Right lobe of liver (tissue), 6 donors: ENCODE data around the gene DAP. TPM values are rescaled to one million over a fixed set of nuclear protein-coding genes. Genes with fewer than 3 reads are reported as not detected.

Experiments
- ATAC-seq, 4 donors: fragments of 200-7000 bp; cut with Tn5 transposase; one replicate each; pipeline ENCODE4 v1.9.1; 2020; ENCODE audit warnings: mild to moderate bottlenecking in 4 of 4, moderate library complexity in 4 of 4
- DNase-seq, 3 donors: peaks; one replicate each; pipeline ENCODE4 v3.0.0-alpha.2; 2020
- H3K27ac ChIP-seq, 3 donors: fragments of 200-600 bp; one replicate each; pipeline ENCODE4 v1.8.0; 2022
- H3K27me3 ChIP-seq, 2 donors: fragments of 200-600 bp; one replicate each; pipeline ENCODE4 v1.8.0; 2022
- H3K36me3 ChIP-seq, 4 donors: fragments of 200-600 bp; sonication (generic) in 1 of 4; one replicate each; pipeline versions ENCODE4 v1.5.1 to v1.8.0; 2017 to 2022; ENCODE audit warnings: control low read depth in 1 of 4
- H3K4me1 ChIP-seq, 4 donors: fragments of 200-600 bp; sonication (generic) in 1 of 4; one replicate each; pipeline versions ENCODE4 v1.5.1 to v1.8.0; 2017 to 2022; ENCODE audit warnings: control low read depth in 1 of 4
- H3K4me3 ChIP-seq, 3 donors: fragments of 200-600 bp; one replicate each; pipeline ENCODE4 v1.8.0; 2022
- H3K9me3 ChIP-seq, 4 donors: fragments of 200-600 bp; sonication (generic) in 1 of 4; one replicate each; pipeline versions ENCODE4 v1.5.1 to v1.8.0; 2017 to 2022; ENCODE audit warnings: control low read depth in 1 of 4
- CTCF ChIP-seq, 4 donors: fragments of 200-600 bp in 3 of 4; fragments of 450-650 bp in 1 of 4; IDR thresholded peaks; one replicate each; pipeline versions ENCODE4 v1.5.1 to v1.8.0; 2016 to 2022; ENCODE audit warnings: antibody characterized with exemption in 4 of 4, mild to moderate bottlenecking in 2 of 4
- POLR2A ChIP-seq: fragments of 450-650 bp; IDR thresholded peaks from one replicate; pipeline ENCODE4 v1.6.1; 2017; ENCODE audit warnings: antibody characterized with exemption, mild to moderate bottlenecking
- WGBS: methylation state at CpG from one replicate; pipeline ENCODE4 v1.1.6; 2018; ENCODE audit warnings: low coverage, low lambda C conversion rate; ENCODE audit not compliant: insufficient coverage; ENCODE audit errors: missing lambda C conversion rate; 5-methylcytosine and 5-hydroxymethylcytosine counted together
- intact Hi-C, 2 donors: fragments of 100-400 bp; cut with DNase I; formaldehyde crosslinking; loops; one replicate each; pipeline versions ENCODE4 v1.11.2 to v1.14.1; 2022
- long read RNA-seq: library from polyadenylated mRNA; unstranded; transcript quantifications from one replicate; pipeline ENCODE4 v2.0.0, GENCODE V29; 2019
- total RNA-seq, 6 experiments: library from RNA; depleted of rRNA in 2 of 6; stranded (reverse); fragments of >200 nt in 2 of 6; fragmentation: NEBNext Ultra II Directional in 3 of 6; extraction: Animal tissue kit (Norgen Biotek cat#: 25700) in 3 of 6; gene quantifications; one replicate each; pipeline versions ENCODE4 v1.1.0 to v1.2.4, GENCODE V29; 2016 to 2023
- donor health status: DM: no; HTN: yes; CAD: no.
- donor health status: DM: no; HTN: no; CAD: no.
- donor health status: DM: no; HTN: no; CAD: no.
- donor health status: DM: no; HTN: yes; CAD: no.
- donor health status: DM: no; HTN: yes; CAD: no.

DAP gene
- 100 to 1,000 TPM in 4 of 6 experiments, 10 to 100 TPM in 2; 97.0 to 126 (median 104) TPM for total RNA-seq
- long read RNA-seq, transcript DAP-201 (4 exons, 2,339 nt): major isoform, 23 of 29 reads
- long read RNA-seq, partial matches to known transcripts: 0 of 29 reads
- long read RNA-seq, other reads (novel, unspliced or antisense): 5 of 29 reads

- Histone ChIP-seq H3K27me3 (no peaks in the 10 kb centered on the region), H3K36me3 (no peaks in the 10 kb centered on the region), H3K27ac (peak within 1 kb of the TSS; percentile 95 to 100 (median 96)), H3K9me3 (no peaks in the 10 kb centered on the region), H3K4me1 (peaks cover 0 to 40% (median 13%) of the 10 kb centered on the region in 4 donors), H3K4me3 (peak within 1 kb of the TSS; percentile 57 to 84 (median 64))
- ATAC-seq (peak; percentile 66 to 79 (median 78)), DNase-seq (peak; percentile 90)
- intact Hi-C loops: no loop called here
- whole genome bisulfite sequencing: 7% methylated on average over 31 of the region's 79 CpGs
- TF ChIP-seq CTCF (IDR thresholded peaks at IDR 0.05) (no peak), POLR2A (no peak)
These were observed at the start of gene DAP for GRCh38 chr5:10761185-10761932. Gene DAP, minus strand, starts transcription at chr5:10761234. Its CDS starts 166 bp downstream, at chr5:10761068.

GRCh38 chr5:10808347-10809226 lies 47.6 kb upstream of the DAP start:
- 40% methylated on average over 3 of the region's 3 CpGs for WGBS

GRCh38 chr5:10801931-10802666 lies 41.1 kb upstream of the DAP start:
- no peak for DNase-seq
- ATAC-seq: peak; percentile 45 to 68 (median 50)
- H3K36me3 ChIP-seq: no peaks in the 10 kb centered on the region
- no peak overlapping the region for H3K4me3 ChIP-seq
- H3K9me3 ChIP-seq: no peaks in the 10 kb centered on the region
- intact Hi-C loops: no loop called here
- TF ChIP-seq POLR2A (no peak), CTCF (IDR thresholded peaks at IDR 0.05) (peak in 1 of 4 donors; percentile 27)
- H3K27ac ChIP-seq: no peak overlapping the region
- 40% methylated on average over 6 of the region's 9 CpGs for WGBS
- no peaks in the 10 kb centered on the region for H3K4me1 ChIP-seq
- H3K27me3 ChIP-seq: no peaks in the 10 kb centered on the region

More at GRCh38 chr5:10808347-10809226, 47.6 kb upstream of the DAP start:
- H3K9me3 ChIP-seq: no peaks in the 10 kb centered on the region
- ATAC-seq (peak; percentile 30 to 55 (median 44)), DNase-seq (no peak)
- no peak overlapping the region for H3K27ac ChIP-seq
- TF ChIP-seq CTCF (IDR thresholded peaks at IDR 0.05): no peak
- no peak for TF ChIP-seq POLR2A
- no peak overlapping the region for H3K4me3 ChIP-seq
- H3K4me1 ChIP-seq: no peaks in the 10 kb centered on the region
- no peaks in the 10 kb centered on the region for H3K36me3 ChIP-seq
- no peaks in the 10 kb centered on the region for H3K27me3 ChIP-seq
- intact Hi-C loops: no loop called here

- WGBS: 41% methylated on average over 3 of the region's 3 CpGs
- DNase-seq (no peak), ATAC-seq (no peak)
- intact Hi-C loops: no loop called here
- no peaks in the 10 kb centered on the region for H3K27me3 ChIP-seq
- no peaks in the 10 kb centered on the region for H3K4me1 ChIP-seq
- no peaks in the 10 kb centered on the region for H3K36me3 ChIP-seq
- no peaks in the 10 kb centered on the region for H3K9me3 ChIP-seq
- no peak overlapping the region for H3K4me3 ChIP-seq
- TF ChIP-seq POLR2A (no peak), CTCF (IDR thresholded peaks at IDR 0.05) (no peak)
- H3K27ac ChIP-seq: no peak overlapping the region
These were observed 39.8 kb upstream of the DAP start for GRCh38 chr5:10800852-10801251.
